8988T (cell line): ENCODE measurements around the gene COX6B1.
"Not testable (repeated sequence)": the region's sequence is repeated elsewhere in the genome, so short reads cannot be mapped to it uniquely, and the experiment has no call there.

Source experiments
- DNase-seq: peaks from one replicate; pipeline ENCODE4 v3.0.0; 2011

Gene COX6B1

GRCh38 chr19:35669566-35669965, 21.4 kb downstream of the COX6B1 start:
- DNase-seq: no peak

- no peak for DNase-seq
Measured at GRCh38 chr19:35669974-35670373, 21.9 kb downstream of the COX6B1 start.

- DNase-seq: no peak
Measured at GRCh38 chr19:35670686-35671085, 22.6 kb downstream of the COX6B1 start.

GRCh38 chr19:35671818-35672217, 23.7 kb downstream of the COX6B1 start:
- DNase-seq: no peak

- peak; percentile 96 for DNase-seq
Measured at GRCh38 chr19:35673121-35673804, 25.1 kb downstream of the COX6B1 start.

- DNase-seq: no peak
Measured at GRCh38 chr19:35675589-35676140, 27.5 kb downstream of the COX6B1 start.

GRCh38 chr19:35689836-35690235, 41.7 kb downstream of the COX6B1 start:
- DNase-seq: no peak

GRCh38 chr19:35691106-35691505, 43.0 kb downstream of the COX6B1 start:
- not testable (repeated sequence) for DNase-seq

- DNase-seq: no peak
Measured at GRCh38 chr19:35692010-35692409, 43.9 kb downstream of the COX6B1 start.

- no peak for DNase-seq
Measured at GRCh38 chr19:35693422-35693821, 45.3 kb downstream of the COX6B1 start.

GRCh38 chr19:35693835-35694599, 45.9 kb downstream of the COX6B1 start:
- DNase-seq: peak; percentile 87

GRCh38 chr19:35695895-35696422, 47.8 kb downstream of the COX6B1 start:
- no peak for DNase-seq

GRCh38 chr19:35696835-35697234, 48.7 kb downstream of the COX6B1 start:
- no peak for DNase-seq

- DNase-seq: peak; percentile 94
Measured at GRCh38 chr19:35702223-35703012, 54.3 kb downstream of the COX6B1 start.

- no peak for DNase-seq
Measured at GRCh38 chr19:35703343-35703742, 55.2 kb downstream of the COX6B1 start.

GRCh38 chr19:35704218-35704617, 56.1 kb downstream of the COX6B1 start, which contains the start of gene ZBTB32:
ZBTB32 (plus strand) TSS chr19:35704558; CDS start chr19:35714627, 10,069 bp downstream.
- DNase-seq: no peak
